D341Med (cell line): Measurements from ENCODE around the gene HK2.
"Not testable (repeated sequence)": the region's sequence is repeated elsewhere in the genome, so short reads cannot be mapped to it uniquely, and the experiment has no call there.

Source experiments
- DNase-seq: peaks from one replicate; pipeline ENCODE4 v3.0.0; 2012; ENCODE audit warnings: low spot score

The HK2 gene

GRCh38 chr2:74833418-74834233, at the start of gene HK2:
Gene HK2 (plus strand): TSS chr2:74834127. CDS start chr2:74834581, 454 bp downstream.
- DNase-seq = peak; percentile 99

- no peak for DNase-seq
These were observed 44.7 kb upstream of the HK2 start for GRCh38 chr2:74789271-74789670.

GRCh38 chr2:74792282-74792681, 41.6 kb upstream of the HK2 start:
- DNase-seq = no peak

- not testable (repeated sequence) for DNase-seq
These were observed 39.0 kb upstream of the HK2 start for GRCh38 chr2:74794878-74795277.

- DNase-seq = no peak
These were observed 27.5 kb upstream of the HK2 start for GRCh38 chr2:74806355-74806839.

GRCh38 chr2:74806920-74807319, 27.0 kb upstream of the HK2 start:
- DNase-seq = no peak

- DNase-seq = no peak
These were observed 20.9 kb upstream of the HK2 start for GRCh38 chr2:74812787-74813590.

- no peak for DNase-seq
These were observed 19.8 kb upstream of the HK2 start for GRCh38 chr2:74814102-74814501.

GRCh38 chr2:74815941-74816340, 18.0 kb upstream of the HK2 start:
- DNase-seq = no peak

GRCh38 chr2:74816540-74817303, 17.2 kb upstream of the HK2 start:
- DNase-seq = no peak

- no peak for DNase-seq
These were observed 16.6 kb upstream of the HK2 start for GRCh38 chr2:74817304-74817675.

GRCh38 chr2:74819702-74820101, 14.2 kb upstream of the HK2 start:
- no peak for DNase-seq

GRCh38 chr2:74821177-74822126, 12.5 kb upstream of the HK2 start:
- no peak for DNase-seq

GRCh38 chr2:74822771-74823566, 11.0 kb upstream of the HK2 start:
- no peak for DNase-seq

- DNase-seq = no peak
These were observed 9.2 kb upstream of the HK2 start for GRCh38 chr2:74824679-74825078.

GRCh38 chr2:74828543-74828942, 5.4 kb upstream of the HK2 start:
- no peak for DNase-seq

- DNase-seq = no peak
These were observed 2.0 kb upstream of the HK2 start for GRCh38 chr2:74831693-74832530.

- not testable (repeated sequence) for DNase-seq
These were observed 386 bp downstream of the HK2 start for GRCh38 chr2:74834234-74834791.
